K562 (cell line): ENCODE measurements around the gene TGM3. TPM values are rescaled to one million over a fixed set of nuclear protein-coding genes. Genes with fewer than 3 reads are reported as not detected.

ENCODE experiments used
- ATAC-seq: fragments of 200-7000 bp; cut with Tn5 transposase; 3 replicates; pipeline ENCODE4 v1.9.1; 2020; ENCODE audit warnings: moderate library complexity
- BruUV-seq: library from RNA; stranded (reverse); fragments of 400-500 nt; replicated peaks from 2 replicates; lab custom pipeline; 2021; lab: Mats Ljungman, UMichigan
- CTCF ChIA-PET: fragments of 300-600 bp; formaldehyde crosslinking; extraction: SDS; loops from one replicate; lab custom pipeline; 2021; ENCODE audit warnings: low intra/inter-chr PET ratio; lab: Yijun Ruan, JAX
- POLR2A ChIA-PET: fragments of 300-600, 350-650 bp; sonication (Branson Sonifier 250); formaldehyde crosslinking; extraction: SDS; loops from one replicate; lab custom pipeline; 2021; ENCODE audit warnings: antibody characterized with exemption, inconsistent platforms; lab: Yijun Ruan, JAX
- DNase-seq, 4 experiments: peaks; one replicate each; pipeline versions ENCODE4 v3.0.0 to v3.0.0-alpha.2; 2011 to 2018; ENCODE audit warnings: low spot score in 3 of 4, mixed read lengths in 3 of 4; ENCODE audit errors: extremely low read depth in 1 of 4
- FAIRE-seq: peaks from 2 replicates; lab custom pipeline; 2011; peaks lifted over from hg19 to GRCh38; lab: Jason Lieb, UNC
- H2AFZ ChIP-seq: 2 replicates; pipeline ENCODE4 v1.6.0; 2011; ENCODE audit warnings: low read depth, low read length, control low read depth, inconsistent platforms
- H3K27ac ChIP-seq: fragments of 200-600 bp; 3 replicates; pipeline ENCODE4 v1.8.0; 2011; ENCODE audit warnings: low read depth, mild to moderate bottlenecking, control low read depth, inconsistent platforms, low read length, moderate library complexity, mixed read lengths; ENCODE audit errors: extremely low read depth
- H3K27me3 ChIP-seq, 2 experiments: fragments of 300-600 bp in 1 of 2; 2 replicates in 1 of 2; 3 replicates in 1 of 2; pipeline versions ENCODE4 v1.6.0 to v1.8.0; 2011; ENCODE audit warnings: inconsistent platforms in 2 of 2, low read length in 2 of 2, mild to moderate bottlenecking in 1 of 2, mixed read lengths in 1 of 2, moderate library complexity in 1 of 2; ENCODE audit not compliant: control insufficient read depth in 2 of 2, insufficient read depth in 2 of 2
- H3K36me3 ChIP-seq: fragments of 300-600 bp; 3 replicates; pipeline ENCODE4 v1.8.0; 2011; ENCODE audit warnings: mild to moderate bottlenecking, low read length, inconsistent platforms; ENCODE audit not compliant: control insufficient read depth, insufficient read depth
- H3K4me1 ChIP-seq, 2 experiments: fragments of 200-600 bp in 1 of 2; replicated peaks in 1 of 2; 2 replicates in 1 of 2; 3 replicates in 1 of 2; pipeline versions ENCODE4 v1.5.1 to v1.8.0; 2011; ENCODE audit warnings: inconsistent platforms in 2 of 2, low read length in 2 of 2, mild to moderate bottlenecking in 1 of 2, mixed read lengths in 1 of 2, moderate library complexity in 1 of 2; ENCODE audit not compliant: control insufficient read depth in 2 of 2, insufficient read depth in 2 of 2
- H3K4me2 ChIP-seq: 2 replicates; pipeline ENCODE4 v1.6.1; 2011; ENCODE audit warnings: low read length, control low read depth, inconsistent platforms, mixed read lengths; ENCODE audit not compliant: insufficient read depth
- H3K4me3 ChIP-seq: fragments of 200-600 bp; sonication (generic), shearing (Covaris generic); 2 replicates; pipeline ENCODE4 v1.5.1; 2016; ENCODE audit warnings: control low read depth, inconsistent platforms
- H3K79me2 ChIP-seq: fragments of 200-600 bp; 3 replicates; pipeline ENCODE4 v1.8.0; 2011; ENCODE audit warnings: low read length, inconsistent platforms; ENCODE audit not compliant: control insufficient read depth, insufficient read depth
- H3K9ac ChIP-seq, 2 experiments: 2 replicates each; pipeline versions ENCODE4 v1.6.0 to v1.6.1; 2011; ENCODE audit warnings: low read depth in 2 of 2, low read length in 2 of 2, control low read depth in 1 of 2, inconsistent platforms in 1 of 2, mild to moderate bottlenecking in 1 of 2, mixed read lengths in 1 of 2; ENCODE audit not compliant: insufficient read depth in 1 of 2
- H3K9me1 ChIP-seq: one replicate; pipeline ENCODE4 v1.6.0; 2011; ENCODE audit warnings: inconsistent platforms, mild to moderate bottlenecking, low read length, moderate library complexity; ENCODE audit not compliant: control insufficient read depth, insufficient read depth
- H3K9me3 ChIP-seq: replicated peaks from 2 replicates; pipeline ENCODE4 v1.5.1; 2011; ENCODE audit warnings: low read depth, low read length, inconsistent platforms; ENCODE audit not compliant: control insufficient read depth, insufficient read depth
- H4K20me1 ChIP-seq: replicated peaks from 2 replicates; pipeline ENCODE4 v1.6.1; 2011; ENCODE audit warnings: low read length, inconsistent platforms, mixed read lengths; ENCODE audit not compliant: control insufficient read depth, insufficient read depth
- BACH1 ChIP-seq: fragments of 200-800 bp; sonication (Bioruptor generic); IDR thresholded peaks from 2 replicates; pipeline ENCODE4 v1.6.1; 2016; ENCODE audit warnings: missing genetic modification characterization, missing compliant biosample characterization
- HNRNPL ChIP-seq: fragments of 200-400 bp; formaldehyde crosslinking; IDR thresholded peaks from 2 replicates; pipeline ENCODE4 v1.6.1; 2017; ENCODE audit warnings: low read depth, mild to moderate bottlenecking, low read length
- MTF1 ChIP-seq: fragments of 250-450 bp; sonication (Bioruptor Pico); IDR thresholded peaks from 2 replicates; pipeline ENCODE4 v1.9.0; 2021; ENCODE audit warnings: moderate library complexity, mild to moderate bottlenecking, inconsistent platforms, borderline replicate concordance
- NFE2 ChIP-seq: IDR thresholded peaks from 2 replicates; pipeline ENCODE4 v1.6.1; 2014; ENCODE audit warnings: antibody characterized with exemption, low read depth
- TAF9B ChIP-seq: fragments of 450-650 bp; IDR thresholded peaks from 2 replicates; pipeline ENCODE4 v1.6.1; 2018; ENCODE audit warnings: mild to moderate bottlenecking; ENCODE audit not compliant: partially characterized antibody
- ZEB2 ChIP-seq: fragments of 450-650 bp; IDR thresholded peaks from 2 replicates; pipeline ENCODE4 v1.6.1; 2016
- WGBS: fragments of 100-300 bp; shearing (Covaris generic); methylation state at CpG from one replicate; pipeline ENCODE4 v1.1.6; 2016; ENCODE audit warnings: low coverage, mixed read lengths; ENCODE audit not compliant: insufficient coverage; ENCODE audit errors: missing lambda C conversion rate; 5-methylcytosine and 5-hydroxymethylcytosine counted together
- in situ Hi-C: fragments of 300-500 bp; cut with MboI; formaldehyde crosslinking; loops from 4 replicates; pipeline ENCODE4 v1.15.0; 2018; ENCODE audit warnings: inconsistent platforms, mixed read lengths
- intact Hi-C: fragments of 100-400 bp; cut with micrococcal nuclease; formaldehyde crosslinking; loops from 2 replicates; pipeline ENCODE4 v1.14.2; 2022
- polyA plus RNA-seq, 8 experiments: library from polyadenylated mRNA; depleted of rRNA in 4 of 8; stranded (reverse) in 5 of 8; unstranded in 3 of 8; fragments of >200 nt; fragmentation: Nextera tagmentation in 2 of 8; fragmentation: Illumina TruSeq in 1 of 8; extraction: Ambion mirVana in 2 of 8; extraction: Trizol in 1 of 8; gene quantifications; 2 replicates each; pipeline versions ENCODE4 v1.2.1 to v1.2.3, GENCODE V29; 2011 to 2014; ENCODE audit warnings: inconsistent platforms in 1 of 8, missing spikeins in 1 of 8
- total RNA-seq, 7 experiments: library from RNA; depleted of rRNA in 6 of 7; stranded (reverse); fragments of >200 nt in 6 of 7; fragmentation: Illumina TruSeq in 2 of 7; extraction: Trizol in 2 of 7; gene quantifications; 2 replicates each; pipeline versions ENCODE4 v1.2.1 to v1.2.3, GENCODE V29; 2011 to 2021; ENCODE audit warnings: low replicate concordance in 1 of 7
- TF ChIP-seq, protein P1 (sequence below), 3 experiments: fragments of 200-800 bp in 1 of 3; sonication (Bioruptor generic) in 1 of 3; sonication (generic) in 1 of 3; formaldehyde crosslinking in 1 of 3; IDR thresholded peaks; 2 replicates each; pipeline versions ENCODE4 v1.6.1 to v1.8.0; 2016 to 2022; ENCODE audit warnings: mild to moderate bottlenecking in 2 of 3, missing compliant biosample characterization in 2 of 3, missing genetic modification characterization in 2 of 3, missing genetic modification reagents in 1 of 3

TGM3 gene
- total and polyA plus RNA-seq, 9 of the 15 experiments (the other 6 are each of a cell fraction or from before 2014, with no cell fraction given), result not detected

DNA sequence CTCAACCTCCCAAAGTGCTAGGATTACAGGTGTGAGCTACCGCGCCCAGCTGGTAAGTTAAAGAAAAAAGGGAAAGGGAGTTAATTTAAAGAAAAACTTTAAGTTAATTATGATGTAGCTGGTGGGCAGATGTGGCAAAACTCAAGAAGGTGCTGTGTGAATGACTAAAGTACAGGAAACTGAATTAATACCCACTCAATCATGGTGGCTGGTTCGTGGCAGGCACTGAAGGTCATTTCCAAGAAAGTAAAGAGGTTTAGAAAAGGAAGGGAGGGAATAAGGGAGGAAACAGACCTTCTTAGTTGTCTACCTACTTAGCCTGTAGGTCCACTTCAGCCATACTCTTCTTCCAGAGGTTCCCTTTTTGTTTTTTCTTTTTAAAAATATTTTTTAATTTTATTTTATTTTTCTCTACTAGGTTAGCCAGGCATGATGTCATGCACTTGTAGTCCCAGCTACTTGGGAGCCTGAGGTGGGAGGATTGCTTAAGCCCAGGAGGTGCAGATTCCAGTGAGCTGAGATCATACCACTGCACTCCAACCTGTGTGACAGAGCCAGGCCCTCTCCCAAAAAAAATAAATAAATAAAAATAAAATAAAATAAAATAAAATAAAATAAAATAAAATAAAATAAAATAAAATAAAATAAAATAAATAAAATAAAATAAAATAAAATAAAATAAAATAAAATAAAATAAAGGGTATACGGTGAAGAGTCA, 11.9 kb upstream of the TGM3 start:
- Histone ChIP-seq H3K9me3 (no peaks in the 10 kb centered on the region), H3K9ac (no peak overlapping the region), H3K4me1 (peaks cover 0 to 10% of the 10 kb centered on the region in 2 experiments; a peak in 2 of 5 replicates)
- ATAC-seq, result no peak
- TF ChIP-seq ZEB2, result no peak
- TF ChIP-seq, all 486 proteins: peak for 0
- intact Hi-C loops, result no loop called here
- Histone ChIP-seq H3K27me3 (peaks cover 0 to 13% of the 10 kb centered on the region in 2 experiments; a peak in 1 of 5 replicates), H3K9me1 (no peaks in the 10 kb centered on the region), H3K79me2 (no peaks in the 10 kb centered on the region), H3K4me3 (no peak overlapping the region), H4K20me1 (no peaks in the 10 kb centered on the region), H3K27ac (no peak overlapping the region), H2AFZ (no peak overlapping the region), H3K4me2 (no peak overlapping the region), H3K36me3 (no peaks in the 10 kb centered on the region)
- in situ Hi-C loops, result no loop called here
- BruUV-seq, result no TSS peak
- ChIA-PET CTCF (no interaction called here), POLR2A (no interaction called here)
- FAIRE-seq (no peak), DNase-seq (no peak)
- 13% methylated on average over 2 of the region's 4 CpGs for WGBS

DNA sequence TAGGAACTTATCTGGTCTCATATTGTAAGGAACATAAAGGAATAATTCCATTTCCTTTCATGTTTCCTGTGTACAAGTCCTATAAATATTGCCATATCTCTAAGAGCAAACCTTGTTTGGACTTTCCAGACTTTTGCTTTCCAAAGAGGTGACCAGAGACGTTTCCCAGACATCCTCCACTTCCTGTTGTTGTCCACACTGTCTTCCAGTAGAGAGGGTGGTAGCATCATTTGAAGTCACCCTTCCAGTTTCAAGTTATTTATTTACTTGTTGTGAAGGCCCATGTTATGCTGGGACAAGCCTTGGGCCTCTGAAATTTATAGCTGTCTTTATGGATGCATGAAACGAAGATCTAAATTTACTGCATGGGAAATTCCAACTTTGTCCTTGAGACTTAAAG, 10.6 kb upstream of the TGM3 start:
- no peaks in the 10 kb centered on the region for H3K9me3 ChIP-seq
- no peaks in the 10 kb centered on the region for H3K79me2 ChIP-seq
- FAIRE-seq, result no peak
- H3K4me1 ChIP-seq, result peaks cover 5 to 10% of the 10 kb centered on the region in 2 experiments; a peak in 2 of 5 replicates
- no peak overlapping the region for H3K4me2 ChIP-seq
- POLR2A ChIA-PET, result interaction anchor here (0.8 to 1.0 kb wide), 2 partner anchors 19 to 78 kb away, joined by 3 to 4 read pairs; no protein-coding TSS in a partner anchor
- no peak overlapping the region for H3K9ac ChIP-seq
- H3K27me3 ChIP-seq, result peaks cover 0 to under 1% of the 10 kb centered on the region in 2 experiments; a peak in 1 of 5 replicates
- no peaks in the 10 kb centered on the region for H3K9me1 ChIP-seq
- H4K20me1 ChIP-seq, result no peaks in the 10 kb centered on the region
- intact Hi-C loops, result no loop called here
- 0% methylated on average over 2 of the region's 2 CpGs for WGBS
- no peak overlapping the region for H3K27ac ChIP-seq
- no TSS peak for BruUV-seq
- no peak overlapping the region for H2AFZ ChIP-seq
- no peaks in the 10 kb centered on the region for H3K36me3 ChIP-seq
- ATAC-seq, result no peak
- no peak for DNase-seq
- in situ Hi-C loops, result no loop called here
- H3K4me3 ChIP-seq, result no peak overlapping the region
- CTCF ChIA-PET, result no interaction called here
- TF ChIP-seq, protein P1, sequence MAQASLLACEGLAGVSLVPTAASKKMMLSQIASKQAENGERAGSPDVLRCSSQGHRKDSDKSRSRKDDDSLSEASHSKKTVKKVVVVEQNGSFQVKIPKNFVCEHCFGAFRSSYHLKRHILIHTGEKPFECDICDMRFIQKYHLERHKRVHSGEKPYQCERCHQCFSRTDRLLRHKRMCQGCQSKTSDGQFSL (CRISPR knock-in tag; IDR thresholded peaks at IDR 0.05), result no peak
- TF ChIP-seq, protein P1 (tag; IDR thresholded peaks at IDR 0.05), result no peak
- TF ChIP-seq HNRNPL (no peak), BACH1 (tag) (no peak), NFE2 (no peak), MTF1 (no peak), TAF9B (no peak)
